BE2C (cell line): ENCODE data around the gene ENTR1.

ENCODE experiments used
- DNase-seq: peaks from one replicate; pipeline ENCODE4 v3.0.0-alpha.2; 2020
- H3K27me3 ChIP-seq: fragments of 250-450 bp; sonication (Bioruptor Pico); 2 replicates; pipeline ENCODE4 v1.5.1; 2020; ENCODE audit warnings: mild to moderate bottlenecking
- H3K36me3 ChIP-seq: fragments of 250-450 bp; sonication (Bioruptor Pico); 2 replicates; pipeline ENCODE4 v1.5.1; 2020; ENCODE audit warnings: mild to moderate bottlenecking
- H3K4me1 ChIP-seq: fragments of 250-450 bp; sonication (Bioruptor Pico); 2 replicates; pipeline ENCODE4 v1.5.1; 2020
- H3K4me3 ChIP-seq: 2 replicates; pipeline ENCODE4 v1.5.1; 2011; ENCODE audit warnings: low read depth, low read length
- H3K9me3 ChIP-seq: fragments of 250-450 bp; sonication (Bioruptor Pico); 2 replicates; pipeline ENCODE4 v1.5.1; 2020
- TF ChIP-seq, protein P1 (sequence below): IDR thresholded peaks from 2 replicates; pipeline ENCODE4 v1.5.1; 2012; ENCODE audit warnings: mild to moderate bottlenecking, low read depth, low read length

The ENTR1 gene

GRCh38 chr9:136398286-136398685, 12.1 kb downstream of the ENTR1 start:
- H3K4me3 ChIP-seq, result peak overlapping the region; percentile 81; the same call in 1 of the 2 replicates
- DNase-seq, result no peak
- TF ChIP-seq, protein P1, sequence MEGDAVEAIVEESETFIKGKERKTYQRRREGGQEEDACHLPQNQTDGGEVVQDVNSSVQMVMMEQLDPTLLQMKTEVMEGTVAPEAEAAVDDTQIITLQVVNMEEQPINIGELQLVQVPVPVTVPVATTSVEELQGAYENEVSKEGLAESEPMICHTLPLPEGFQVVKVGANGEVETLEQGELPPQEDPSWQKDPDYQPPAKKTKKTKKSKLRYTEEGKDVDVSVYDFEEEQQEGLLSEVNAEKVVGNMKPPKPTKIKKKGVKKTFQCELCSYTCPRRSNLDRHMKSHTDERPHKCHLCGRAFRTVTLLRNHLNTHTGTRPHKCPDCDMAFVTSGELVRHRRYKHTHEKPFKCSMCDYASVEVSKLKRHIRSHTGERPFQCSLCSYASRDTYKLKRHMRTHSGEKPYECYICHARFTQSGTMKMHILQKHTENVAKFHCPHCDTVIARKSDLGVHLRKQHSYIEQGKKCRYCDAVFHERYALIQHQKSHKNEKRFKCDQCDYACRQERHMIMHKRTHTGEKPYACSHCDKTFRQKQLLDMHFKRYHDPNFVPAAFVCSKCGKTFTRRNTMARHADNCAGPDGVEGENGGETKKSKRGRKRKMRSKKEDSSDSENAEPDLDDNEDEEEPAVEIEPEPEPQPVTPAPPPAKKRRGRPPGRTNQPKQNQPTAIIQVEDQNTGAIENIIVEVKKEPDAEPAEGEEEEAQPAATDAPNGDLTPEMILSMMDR, result no peak
- H3K36me3 ChIP-seq, result peaks cover 62% of the 10 kb centered on the region
- peaks cover 5% of the 10 kb centered on the region for H3K4me1 ChIP-seq
- no peaks in the 10 kb centered on the region for H3K27me3 ChIP-seq
- no peaks in the 10 kb centered on the region for H3K9me3 ChIP-seq

DNA sequence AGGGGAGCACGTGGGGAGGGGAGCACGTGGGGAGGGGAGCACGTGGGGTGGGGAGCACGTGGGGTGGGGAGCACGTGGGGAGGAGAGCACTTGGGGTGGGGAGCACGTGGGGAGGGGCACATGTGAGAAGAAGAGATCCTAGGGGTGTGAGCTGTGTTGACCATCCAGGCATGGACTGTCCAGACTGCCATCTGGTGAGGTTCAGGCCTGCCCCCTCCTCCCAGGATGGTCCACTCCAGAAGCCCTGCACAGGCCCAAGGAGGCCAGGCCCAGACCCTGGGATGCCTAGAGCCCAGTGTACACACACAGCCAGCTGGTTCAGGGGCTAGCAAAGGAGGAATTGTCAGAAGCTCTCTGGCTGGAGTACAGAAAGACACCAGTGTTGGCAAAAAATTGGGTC, 12.8 kb downstream of the ENTR1 start:
- TF ChIP-seq, protein P1, result no peak
- peaks cover 5% of the 10 kb centered on the region for H3K4me1 ChIP-seq
- no peaks in the 10 kb centered on the region for H3K27me3 ChIP-seq
- peaks cover 68% of the 10 kb centered on the region for H3K36me3 ChIP-seq
- H3K9me3 ChIP-seq, result no peaks in the 10 kb centered on the region
- DNase-seq, result no peak
- H3K4me3 ChIP-seq, result no peak overlapping the region

- no peak overlapping the region for H3K4me3 ChIP-seq
- H3K36me3 ChIP-seq, result peaks cover 71% of the 10 kb centered on the region
- H3K9me3 ChIP-seq, result no peaks in the 10 kb centered on the region
- peaks cover 5% of the 10 kb centered on the region for H3K4me1 ChIP-seq
- H3K27me3 ChIP-seq, result no peaks in the 10 kb centered on the region
- no peak for DNase-seq
- TF ChIP-seq, protein P1, result no peak
Observed at GRCh38 chr9:136396219-136396515, 14.2 kb downstream of the ENTR1 start.

GRCh38 chr9:136395345-136396218, 14.8 kb downstream of the ENTR1 start:
- TF ChIP-seq, protein P1, result no peak
- no peak overlapping the region for H3K4me3 ChIP-seq
- no peaks in the 10 kb centered on the region for H3K27me3 ChIP-seq
- DNase-seq, result no peak
- peaks cover 3% of the 10 kb centered on the region for H3K4me1 ChIP-seq
- no peaks in the 10 kb centered on the region for H3K9me3 ChIP-seq
- H3K36me3 ChIP-seq, result peaks cover 75% of the 10 kb centered on the region

- no peak for DNase-seq
- no peak overlapping the region for H3K4me3 ChIP-seq
- TF ChIP-seq, protein P1, result no peak
- H3K27me3 ChIP-seq, result no peaks in the 10 kb centered on the region
- H3K36me3 ChIP-seq, result peaks cover 77% of the 10 kb centered on the region
- no peaks in the 10 kb centered on the region for H3K4me1 ChIP-seq
- H3K9me3 ChIP-seq, result no peaks in the 10 kb centered on the region
Observed at GRCh38 chr9:136395020-136395340, 15.4 kb downstream of the ENTR1 start.

DNA sequence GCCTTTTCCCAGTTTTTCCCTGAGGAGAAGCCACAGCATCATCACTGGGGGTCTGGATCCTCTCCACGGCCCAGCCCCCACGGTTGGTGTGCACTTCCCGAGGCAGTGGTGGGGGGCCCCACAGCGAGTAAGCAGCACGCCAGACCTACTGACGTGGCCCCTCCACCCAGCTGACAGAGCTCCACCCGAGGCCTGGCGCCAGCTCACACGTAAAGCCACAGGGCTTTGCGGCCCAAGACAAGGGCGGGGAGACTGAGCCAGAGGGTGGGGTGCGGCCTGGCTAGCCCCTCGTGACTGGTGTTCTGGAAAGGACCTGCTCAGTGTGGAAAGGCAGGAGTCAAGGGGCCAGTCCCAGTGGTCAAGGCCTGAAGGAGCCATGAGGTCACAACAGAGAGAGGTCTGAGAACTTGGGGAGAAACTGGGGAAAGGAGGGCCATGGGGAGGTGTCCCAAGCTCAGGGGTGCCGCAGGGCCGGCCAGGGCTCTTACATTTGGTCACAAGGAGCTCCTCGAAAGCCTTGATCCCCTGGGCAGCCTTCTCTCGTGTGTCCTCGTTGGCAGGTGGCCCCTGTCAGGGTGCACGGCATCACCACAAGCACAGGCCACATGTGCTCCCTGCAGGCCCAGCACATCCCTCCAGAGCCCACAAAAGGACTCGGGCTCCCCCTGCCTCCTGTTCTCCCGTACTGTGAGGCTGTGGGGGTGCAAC, 15.9 kb downstream of the ENTR1 start:
- H3K36me3 ChIP-seq, result peaks cover 81% of the 10 kb centered on the region
- TF ChIP-seq, protein P1, result no peak

More for the DNA sequence above, 15.9 kb downstream of the ENTR1 start:
- no peaks in the 10 kb centered on the region for H3K27me3 ChIP-seq
- no peak overlapping the region for H3K4me3 ChIP-seq
- no peak for DNase-seq
- no peaks in the 10 kb centered on the region for H3K9me3 ChIP-seq
- H3K4me1 ChIP-seq, result no peaks in the 10 kb centered on the region
